GM20431 (cell line): ENCODE results near the gene PRR11.
"Not testable (repeated sequence)": the region's sequence is repeated elsewhere in the genome, so short reads cannot be mapped to it uniquely, and the experiment has no call there.

Experiments used
- in situ Hi-C: fragments of 300-500 bp; cut with MseI, MboI; formaldehyde crosslinking; loops from one replicate; pipeline ENCODE4 v1.15.0; 2020; ENCODE audit warnings: low sequenced_read_pairs; ENCODE audit not compliant: unreplicated experiment

PRR11 gene

GRCh38 chr17:59151006-59151405 is 4.5 kb upstream of the PRR11 start:
- in situ Hi-C loops = no loop called here

GRCh38 chr17:59151591-59151990 is 4.0 kb upstream of the PRR11 start:
- in situ Hi-C loops = no loop called here

DNA sequence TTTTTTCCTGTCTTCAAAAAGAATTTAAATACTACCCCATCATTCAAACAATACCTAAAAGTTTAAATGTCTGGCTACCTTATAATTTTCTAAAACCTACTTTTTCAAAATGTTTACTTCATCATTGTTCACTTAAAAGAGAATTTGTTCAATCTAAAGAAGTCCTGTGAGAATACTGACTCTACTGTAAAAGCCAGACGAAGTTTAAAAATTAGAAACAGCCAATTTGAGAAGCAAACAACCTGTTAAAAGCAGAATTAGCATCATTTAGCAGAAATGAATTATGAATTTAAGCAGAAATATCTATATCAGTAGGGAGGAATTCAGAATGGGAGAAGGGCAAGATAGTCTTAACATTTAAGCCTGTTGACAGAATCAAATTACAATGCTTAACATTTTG is 2.6 kb upstream of the PRR11 start:
- in situ Hi-C loops = no loop called here

DNA sequence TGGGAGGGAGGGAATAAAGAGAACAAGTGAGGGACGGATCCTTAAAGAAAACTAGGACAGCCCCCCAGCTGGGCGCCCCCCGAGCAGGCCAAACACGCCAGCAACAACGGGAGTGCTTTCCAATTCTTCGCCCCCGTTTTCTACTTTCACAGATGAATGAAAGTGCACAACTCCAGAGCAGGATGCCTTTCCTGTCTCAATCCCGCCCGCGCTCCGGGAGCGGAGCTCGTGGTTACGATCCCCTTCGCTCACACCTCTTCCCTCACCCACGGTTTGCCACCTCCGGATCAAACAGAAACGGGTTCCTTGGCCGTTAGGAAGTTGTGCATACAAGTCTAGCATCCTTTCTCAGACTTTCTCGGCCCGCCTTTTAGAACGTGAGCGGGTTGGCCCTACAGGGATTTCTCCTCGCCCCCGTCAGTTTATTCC is 1.2 kb upstream of the PRR11 start:
- in situ Hi-C loops = no loop called here

DNA sequence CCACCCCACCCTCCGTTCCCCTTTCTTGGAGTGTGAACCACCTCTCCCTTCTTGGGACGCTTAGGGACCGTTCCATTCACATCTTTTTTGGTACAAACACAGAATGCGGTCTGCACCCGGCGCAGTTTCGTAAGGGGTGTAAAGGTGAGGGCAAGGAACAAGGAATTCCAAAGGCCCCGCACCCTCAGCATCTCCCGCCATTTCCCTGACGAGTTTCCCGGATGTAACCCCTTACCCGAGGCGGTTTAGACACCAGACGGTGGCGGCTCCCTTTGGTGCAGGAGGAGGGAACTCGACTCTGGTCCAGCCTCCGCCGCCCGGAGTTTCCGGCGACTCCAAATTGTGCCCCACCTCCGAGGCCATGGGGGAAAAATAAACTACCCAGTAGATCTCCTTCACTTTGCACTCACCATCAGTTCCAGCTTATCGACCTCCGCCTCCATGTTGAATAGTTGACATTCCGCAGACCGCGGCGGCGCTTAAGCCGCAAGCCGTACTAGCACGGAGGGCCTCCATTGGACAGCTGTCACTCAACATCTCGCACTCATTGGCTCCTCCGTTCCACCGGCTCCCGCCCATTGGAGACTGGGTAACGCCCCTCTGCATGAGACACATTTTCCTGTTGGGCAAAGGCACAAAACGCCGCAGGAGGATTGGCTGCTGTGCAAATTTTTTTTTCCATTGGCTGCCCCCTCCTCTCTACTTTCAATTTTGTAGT is 666 bp upstream of the PRR11 start, which contains the start of gene SKA2:
Gene SKA2 (minus strand): TSS at position 466 of the 718 bp plus-strand sequence. CDS start 23 bp downstream, at position 443.
- in situ Hi-C loops = no loop called here

DNA sequence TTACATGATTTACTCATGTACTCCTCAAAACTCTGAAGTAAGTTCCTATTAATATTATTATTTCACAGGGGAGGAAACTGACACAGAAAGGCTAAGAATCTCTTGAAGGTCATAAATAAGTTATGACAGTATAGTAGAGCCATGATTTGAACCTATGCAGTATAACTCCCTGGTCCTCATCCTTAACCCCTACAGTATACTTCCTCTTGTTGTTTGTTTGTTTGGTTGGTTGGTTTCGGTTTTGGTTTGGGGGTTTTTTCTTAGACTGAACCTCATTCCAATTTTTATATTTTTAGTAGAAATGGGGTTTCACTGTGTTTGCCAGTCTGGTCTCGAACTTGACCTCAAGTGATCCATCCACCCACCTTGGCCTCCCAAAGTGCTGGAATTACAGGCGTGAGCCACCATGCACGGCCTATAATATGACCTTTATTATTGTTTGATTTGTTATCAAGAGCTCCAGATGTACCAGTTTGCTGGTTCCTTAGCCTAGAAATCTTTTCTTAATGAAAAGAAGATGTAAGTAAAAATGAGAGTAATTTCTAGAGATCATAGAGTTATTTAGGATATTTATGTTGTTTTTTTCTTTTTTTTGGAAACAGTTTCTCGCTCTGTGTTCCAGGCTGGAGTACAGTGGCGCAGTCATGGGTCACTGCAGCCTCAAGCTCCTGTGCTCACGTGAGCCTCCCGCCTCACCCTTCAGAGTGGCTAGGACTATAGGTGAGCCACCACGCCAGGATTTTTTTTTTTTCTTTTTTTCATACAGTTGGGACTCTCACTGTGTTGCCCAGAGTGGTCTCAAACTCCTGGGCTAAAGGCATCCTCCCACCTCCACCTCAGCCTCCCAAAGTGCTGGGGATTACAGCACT is 4.8 kb downstream of the PRR11 start:
- in situ Hi-C loops = no loop called here

GRCh38 chr17:59161477-59161876 is 5.9 kb downstream of the PRR11 start:
- in situ Hi-C loops = no loop called here

DNA sequence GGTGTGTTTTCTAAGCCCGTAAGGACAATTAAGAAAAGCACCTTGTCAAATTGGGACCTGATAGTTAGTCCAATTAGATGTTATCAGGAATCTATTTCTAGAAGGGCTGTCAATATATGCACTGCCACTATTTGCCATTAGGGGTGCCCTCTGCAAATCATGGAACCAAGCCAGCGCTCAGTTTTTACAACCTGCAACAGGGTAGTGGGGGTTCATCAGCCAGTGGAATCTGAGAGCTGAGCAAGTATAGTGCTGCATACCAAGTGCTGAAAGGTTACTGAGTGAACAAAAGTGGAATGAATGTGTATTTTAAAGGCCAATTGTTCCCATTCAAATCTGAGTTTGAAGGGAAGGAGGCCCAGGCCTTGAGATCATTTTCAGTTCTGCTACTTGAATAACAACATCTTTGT is 10.4 kb downstream of the PRR11 start:
- in situ Hi-C loops = no loop called here

DNA sequence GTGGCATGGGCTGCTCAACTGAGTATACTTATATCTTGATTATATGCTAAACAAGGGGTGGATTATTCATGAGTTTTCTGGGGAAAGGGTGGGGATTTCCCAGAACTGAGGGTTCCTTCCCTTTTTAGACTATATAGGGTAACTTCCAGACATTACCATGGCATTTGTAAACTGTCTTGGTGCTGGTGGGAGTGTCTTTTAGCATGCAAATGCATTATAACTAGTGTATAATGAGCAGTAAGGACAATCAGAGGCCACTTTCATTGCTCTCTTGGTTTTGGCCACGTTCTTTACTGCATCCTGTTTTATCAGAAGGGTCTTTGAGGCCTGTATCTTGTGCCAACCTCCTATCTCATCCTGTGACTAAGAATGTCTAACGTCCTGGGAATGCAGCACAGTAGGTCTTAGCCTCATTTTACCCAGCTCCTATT is 12.0 kb downstream of the PRR11 start:
- in situ Hi-C loops = no loop called here

GRCh38 chr17:59172436-59173004 is 17.0 kb downstream of the PRR11 start:
- in situ Hi-C loops = no loop called here

- in situ Hi-C loops = no loop called here
Observed at GRCh38 chr17:59174671-59175070, 19.1 kb downstream of the PRR11 start.

GRCh38 chr17:59175076-59175475 is 19.5 kb downstream of the PRR11 start:
- in situ Hi-C loops = no loop called here

DNA sequence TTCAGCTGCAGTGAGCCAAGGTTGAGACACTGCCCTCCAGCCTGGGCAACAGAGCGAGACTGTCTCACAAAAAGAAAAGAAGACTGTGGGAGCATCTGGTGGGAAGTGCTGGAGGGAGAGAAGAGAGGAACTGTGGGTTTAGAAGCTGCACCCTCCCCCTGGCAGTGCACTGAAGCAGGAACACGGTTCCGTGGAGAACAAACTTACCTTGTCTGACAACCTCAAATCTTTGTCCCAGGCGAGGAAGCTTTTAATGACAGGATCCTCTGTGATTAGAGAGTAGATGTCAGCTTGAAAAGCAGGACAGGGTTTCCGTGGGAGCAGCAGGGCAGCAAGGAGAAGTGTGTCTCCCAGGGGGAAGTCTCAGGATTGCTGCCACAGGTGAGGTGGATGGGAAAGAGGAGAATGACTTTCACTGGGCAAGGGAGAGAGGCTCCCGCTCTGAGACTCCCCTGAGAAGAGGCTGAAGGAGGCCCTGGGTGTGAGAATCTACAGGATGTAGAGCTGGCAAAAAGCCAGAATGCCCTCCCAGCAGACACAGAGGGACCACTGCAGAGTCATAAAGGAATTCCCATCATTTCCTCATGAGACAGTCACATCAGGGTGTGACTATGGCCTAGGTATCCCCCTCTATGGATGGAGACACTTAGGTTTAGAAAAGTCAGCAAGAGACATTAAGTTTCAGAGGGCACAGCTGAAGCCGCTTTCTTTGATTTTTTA is 22.9 kb downstream of the PRR11 start:
- in situ Hi-C loops = no loop called here

GRCh38 chr17:59179601-59180000 is 24.1 kb downstream of the PRR11 start:
- in situ Hi-C loops = not testable (repeated sequence)

DNA sequence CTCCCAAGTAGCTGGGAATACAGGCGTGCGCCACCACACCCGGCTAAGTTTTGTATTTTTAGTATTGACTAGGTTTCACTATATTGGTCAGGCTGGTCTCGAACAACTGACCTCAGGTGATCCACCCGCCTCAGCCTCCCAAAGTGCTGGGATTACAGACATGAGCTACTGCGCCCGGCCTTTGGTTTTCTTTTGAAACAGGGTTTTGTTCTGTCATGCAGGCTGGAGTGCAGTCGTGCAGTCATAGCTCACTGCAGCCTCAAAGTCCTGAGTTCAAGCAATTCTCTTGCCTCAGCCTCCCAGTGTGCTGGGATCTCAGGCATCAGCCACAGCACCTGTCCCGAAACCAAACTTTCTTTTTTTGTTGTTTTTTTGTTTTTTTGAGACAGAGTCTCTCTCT is 25.1 kb downstream of the PRR11 start:
- in situ Hi-C loops = no loop called here

GRCh38 chr17:59181481-59181880 is 25.9 kb downstream of the PRR11 start:
- in situ Hi-C loops = no loop called here

GRCh38 chr17:59185997-59186396 is 30.5 kb downstream of the PRR11 start:
- in situ Hi-C loops = no loop called here

- in situ Hi-C loops = no loop called here
Observed at GRCh38 chr17:59186850-59187249, 31.3 kb downstream of the PRR11 start.

DNA sequence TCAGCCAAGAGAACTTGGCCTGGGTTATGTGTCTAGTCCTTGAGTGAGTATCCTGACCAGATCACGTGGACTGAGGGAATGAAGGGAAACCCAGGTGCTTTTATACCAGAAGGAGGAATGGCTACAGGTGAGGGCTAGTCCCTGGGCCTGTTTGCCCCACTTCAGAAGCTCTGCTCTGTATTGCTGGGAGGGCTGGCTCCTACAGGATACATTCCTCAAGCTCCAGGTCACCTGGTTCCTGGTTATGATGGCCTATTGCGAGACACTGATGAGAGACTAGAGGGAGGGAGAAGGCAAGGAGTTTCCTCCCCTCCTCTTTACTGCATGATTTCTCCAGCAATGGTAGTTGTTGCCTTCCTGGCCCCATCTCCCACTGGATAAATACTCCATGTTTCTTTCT is 35.3 kb downstream of the PRR11 start:
- in situ Hi-C loops = no loop called here

DNA sequence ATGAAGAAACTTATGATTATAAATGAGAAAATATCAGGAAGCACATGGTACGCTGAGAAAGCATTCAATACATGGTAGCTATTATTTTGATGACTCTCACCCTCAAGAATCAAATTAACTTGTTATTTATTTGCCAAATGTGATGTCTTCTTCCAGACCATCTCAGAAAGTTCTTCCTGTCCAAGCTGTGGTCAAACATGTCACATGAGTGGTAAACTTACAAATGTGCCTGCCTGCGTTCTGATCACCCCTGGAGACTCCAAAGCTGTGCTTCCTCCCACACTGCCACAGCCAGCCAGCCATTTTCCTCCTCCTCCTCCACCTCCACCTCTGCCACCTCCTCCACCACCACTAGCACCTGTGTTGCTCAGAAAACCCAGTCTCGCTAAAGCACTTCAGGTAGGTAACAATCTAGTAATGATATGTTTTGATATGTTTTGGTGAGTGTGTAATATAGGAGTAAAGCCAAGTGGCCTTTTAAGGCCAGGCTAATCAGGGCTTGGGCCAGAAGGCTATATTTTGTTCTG is 37.9 kb downstream of the PRR11 start:
- in situ Hi-C loops = no loop called here
